GM18519 (cell line): Measurements from ENCODE around the gene MYCT1.

ENCODE experiments used
- ATAC-seq: cut with Tn5 transposase; IDR thresholded peaks from one replicate; pipeline ENCODE4 v1.9.1; 2021; ENCODE audit warnings: mild to moderate bottlenecking, moderate library complexity; ENCODE audit not compliant: unreplicated experiment, low FRiP score

The MYCT1 gene

GRCh38 chr6:152720974-152721373, 23.3 kb downstream of the MYCT1 start:
- no peak for ATAC-seq

DNA sequence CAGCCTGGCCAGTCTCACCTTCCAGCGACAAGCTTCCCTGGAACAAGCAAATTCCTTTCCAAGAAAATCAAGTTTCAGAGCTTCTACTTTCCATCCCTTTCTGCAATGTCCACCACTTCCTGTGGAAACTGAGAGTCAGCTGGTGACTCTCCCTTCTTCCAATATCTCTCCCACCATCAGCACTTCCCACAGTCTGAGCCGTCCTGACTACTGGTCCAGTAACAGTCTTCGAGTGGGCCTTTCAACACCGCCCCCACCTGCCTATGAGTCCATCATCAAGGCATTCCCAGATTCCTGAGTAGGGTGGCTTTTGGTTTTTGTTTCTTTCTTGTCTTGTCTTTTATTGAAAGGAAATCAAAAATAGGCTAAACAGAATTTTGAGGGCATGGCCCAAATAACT, 24.3 kb downstream of the MYCT1 start:
- no peak for ATAC-seq

- no peak for ATAC-seq
Observed at GRCh38 chr6:152723398-152723797, 25.7 kb downstream of the MYCT1 start.

DNA sequence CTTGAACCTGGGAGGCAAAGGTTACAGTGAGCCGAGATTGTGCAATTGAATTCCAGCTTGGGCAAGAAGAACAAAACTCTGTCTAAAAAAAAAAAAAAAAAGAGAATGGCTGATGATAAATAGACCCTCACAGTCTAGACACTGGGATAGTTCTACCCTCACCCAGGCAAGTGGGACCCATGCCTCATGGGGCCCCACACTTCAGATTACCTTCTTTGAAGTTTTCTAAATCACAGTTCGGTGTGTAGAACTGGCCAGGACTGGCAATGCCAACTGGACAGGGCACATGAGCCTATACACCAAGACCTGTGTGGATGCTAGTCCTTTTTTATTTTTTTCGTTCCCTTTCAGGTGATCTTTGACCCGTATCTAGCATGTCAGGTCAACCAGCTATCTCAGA, 28.6 kb downstream of the MYCT1 start:
- ATAC-seq: no peak

- no peak for ATAC-seq
Observed at GRCh38 chr6:152727507-152727906, 29.8 kb downstream of the MYCT1 start.

GRCh38 chr6:152734630-152735029, 36.9 kb downstream of the MYCT1 start:
- ATAC-seq: no peak

DNA sequence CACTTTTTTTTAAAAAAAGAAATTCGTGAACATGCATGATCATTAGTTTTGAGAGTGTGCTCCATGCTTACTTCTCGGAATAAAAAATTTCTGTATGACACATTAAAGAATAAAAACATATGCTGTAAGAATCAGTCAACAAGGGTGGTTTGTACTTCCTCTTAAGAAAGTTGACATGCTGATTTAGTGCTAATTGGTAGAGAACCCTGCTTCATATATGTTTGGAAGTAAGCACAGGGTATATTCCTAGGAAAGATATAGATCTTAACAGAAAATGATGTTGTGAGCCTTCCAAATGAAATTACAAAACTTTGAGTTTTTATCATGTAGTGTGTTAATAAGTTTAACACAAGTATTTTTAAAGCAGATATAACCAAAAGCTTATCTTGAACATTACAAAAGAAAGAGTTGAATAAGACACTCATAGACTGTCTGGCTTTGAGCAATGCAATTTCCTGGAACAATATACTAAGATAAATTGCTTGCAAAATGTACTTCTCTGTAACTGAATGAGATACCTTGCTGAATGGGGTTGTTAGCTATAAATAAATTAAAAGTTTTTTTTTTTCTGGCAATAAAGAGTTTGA, 39.1 kb downstream of the MYCT1 start:
- ATAC-seq: no peak

GRCh38 chr6:152745509-152746171, 47.9 kb downstream of the MYCT1 start:
- ATAC-seq: no peak

GRCh38 chr6:152746172-152746553, 48.5 kb downstream of the MYCT1 start:
- no peak for ATAC-seq

DNA sequence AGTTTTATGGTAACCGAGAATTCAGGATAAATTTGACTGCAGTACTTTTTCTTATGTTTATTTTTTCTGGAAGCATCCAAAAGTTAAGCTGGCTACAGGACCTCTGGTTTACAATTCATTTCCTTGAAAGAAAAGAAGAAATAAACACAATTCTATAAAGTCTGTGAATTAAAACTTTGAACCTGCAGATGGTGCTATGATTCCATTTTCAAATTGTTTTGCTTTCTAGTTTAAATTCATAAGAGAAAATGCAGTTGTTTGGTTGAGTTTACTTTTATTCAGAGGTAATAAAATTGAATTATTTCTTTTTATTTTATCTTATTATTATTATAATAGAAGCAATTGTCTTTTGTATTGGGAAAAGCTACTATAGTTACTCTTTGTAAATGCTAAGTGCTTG, 51.1 kb downstream of the MYCT1 start:
- no peak for ATAC-seq

DNA sequence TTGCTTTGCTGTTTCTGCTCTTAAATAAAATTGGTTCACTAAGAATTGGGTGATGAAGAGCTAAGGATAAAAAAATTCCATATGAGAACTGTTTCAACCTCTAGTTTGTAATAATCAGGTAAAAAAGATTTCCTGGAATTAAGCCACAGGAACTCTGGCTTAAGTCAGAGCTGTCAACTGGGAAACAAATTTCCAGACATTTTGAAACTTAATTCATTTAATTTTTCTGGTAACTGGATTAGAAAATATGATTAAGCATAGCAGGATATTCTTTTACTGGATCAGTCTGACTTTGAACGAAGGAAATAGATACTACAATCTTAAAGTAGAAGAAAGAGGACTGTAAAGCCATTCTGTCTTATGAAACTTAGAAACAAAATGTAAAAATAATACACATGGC, 51.6 kb downstream of the MYCT1 start:
- ATAC-seq: no peak

DNA sequence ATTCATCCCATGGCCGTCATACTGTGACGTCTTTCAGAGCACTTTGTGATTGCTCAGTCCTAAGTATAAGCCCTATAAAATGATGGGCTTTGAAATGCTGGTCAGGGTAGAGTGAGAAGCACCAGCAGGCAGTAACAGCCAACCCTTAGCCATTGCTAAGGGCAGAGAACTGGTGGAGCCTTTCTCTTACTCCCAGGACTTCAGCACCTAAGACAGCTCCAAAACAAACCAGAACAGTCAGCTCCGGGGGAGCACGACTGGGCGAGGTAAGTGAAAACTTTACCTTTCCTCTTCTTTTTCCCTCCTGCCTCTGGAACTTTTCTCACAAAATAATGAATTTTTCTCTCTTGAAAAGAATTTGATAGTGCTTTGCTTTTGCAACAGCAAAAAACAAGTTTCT, 53.0 kb downstream of the MYCT1 start, which contains the start of gene VIP:
TSS of gene VIP (plus strand) at position 104 of the 400 bp plus-strand sequence. CDS start 1,381 bp downstream, outside the sequence.
- no peak for ATAC-seq

DNA sequence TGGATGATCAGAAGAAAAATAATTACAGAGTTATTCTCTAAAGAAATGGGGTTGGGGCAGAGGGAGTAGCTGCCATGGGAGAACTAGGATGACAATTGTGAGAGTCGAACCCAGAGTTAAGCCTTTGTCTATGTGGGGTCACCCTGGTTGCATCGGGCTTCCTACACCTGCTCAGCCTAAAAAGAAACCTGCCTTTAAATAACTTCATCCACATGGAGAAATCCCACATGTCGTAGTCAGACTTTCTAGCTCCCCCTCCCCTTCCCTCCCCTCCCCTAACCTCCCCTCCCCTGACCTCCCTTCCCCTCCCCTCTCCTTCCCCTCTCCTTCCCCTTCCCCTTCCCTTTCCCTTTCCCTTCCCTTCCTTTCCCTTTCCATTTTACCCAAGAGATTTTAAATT, 67.6 kb downstream of the MYCT1 start:
- no peak for ATAC-seq

DNA sequence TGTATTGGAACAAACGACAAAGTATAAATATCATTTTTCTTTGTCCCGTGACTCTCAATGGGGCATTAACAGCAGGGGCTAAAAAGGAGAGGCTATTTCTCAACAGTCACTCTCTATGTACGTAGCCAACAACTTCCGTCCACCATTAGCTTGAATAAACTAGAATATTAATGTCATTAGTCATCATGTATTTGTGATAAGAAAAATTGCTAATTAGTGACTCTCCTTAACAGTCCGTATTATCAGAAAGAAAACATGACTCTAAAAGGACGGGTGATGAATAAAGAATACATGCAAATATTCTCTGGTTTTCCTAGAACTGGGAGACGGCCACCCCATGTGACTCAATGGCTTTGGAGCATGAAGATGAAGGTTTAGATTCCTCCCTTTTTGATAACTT, 71.5 kb downstream of the MYCT1 start:
- ATAC-seq: no peak

DNA sequence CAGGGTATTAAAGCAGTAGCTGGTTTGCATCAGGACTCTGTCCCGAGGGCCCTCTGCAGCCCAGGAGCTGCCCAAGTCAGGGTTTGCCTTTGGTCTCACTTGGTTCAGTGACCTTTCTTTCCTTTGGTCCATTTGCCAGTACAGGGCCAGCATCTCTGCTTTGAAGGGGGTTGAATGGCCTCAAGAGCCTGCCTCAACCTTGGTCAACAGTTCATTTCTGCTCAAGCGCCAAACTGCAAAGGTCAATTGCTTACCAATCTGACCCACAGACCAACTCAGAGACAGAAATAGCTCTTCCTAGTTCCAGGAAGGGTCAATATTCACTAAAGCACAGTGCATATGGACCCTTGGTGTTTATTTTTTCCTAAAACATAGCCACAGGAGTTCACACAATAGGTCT, 72.3 kb downstream of the MYCT1 start:
- ATAC-seq: no peak

DNA sequence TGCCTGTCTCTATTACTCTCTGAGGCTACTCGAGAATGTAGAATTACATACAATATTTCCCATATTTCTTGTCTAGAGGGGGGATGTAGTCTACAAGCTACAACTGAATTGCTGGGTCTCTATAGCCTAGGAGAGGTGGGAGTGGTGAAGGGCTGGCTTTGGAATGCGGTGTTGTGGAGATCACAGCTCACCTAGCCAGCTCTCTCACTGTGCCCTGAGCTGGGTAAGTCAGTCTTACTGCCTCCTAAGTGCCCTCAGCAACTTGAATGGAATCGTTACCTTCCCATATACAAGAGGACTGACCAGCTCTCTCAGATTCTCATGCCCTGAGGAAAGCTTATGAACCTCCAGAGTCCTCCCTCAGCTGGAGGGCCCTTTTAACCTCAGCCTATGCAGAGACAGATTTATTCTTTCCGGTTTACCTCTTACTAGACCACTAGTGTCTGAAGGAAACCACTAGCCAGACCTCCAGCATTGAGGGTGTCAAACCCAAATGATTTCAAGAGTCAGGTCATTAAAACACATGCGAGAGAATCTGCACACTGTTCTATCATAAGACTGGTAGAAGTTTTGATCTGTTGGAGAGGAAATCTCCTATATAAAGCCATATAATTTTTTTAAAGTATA, 73.5 kb downstream of the MYCT1 start:
- ATAC-seq: no peak
